GM19035 (cell line): ENCODE results near the gene LDHD.
"Not testable (repeated sequence)": the region's sequence is repeated elsewhere in the genome, so short reads cannot be mapped to it uniquely, and the experiment has no call there.

Experiments
- ATAC-seq: cut with Tn5 transposase; IDR thresholded peaks from one replicate; pipeline ENCODE4 v1.9.1; 2021; ENCODE audit not compliant: unreplicated experiment

Gene LDHD

DNA sequence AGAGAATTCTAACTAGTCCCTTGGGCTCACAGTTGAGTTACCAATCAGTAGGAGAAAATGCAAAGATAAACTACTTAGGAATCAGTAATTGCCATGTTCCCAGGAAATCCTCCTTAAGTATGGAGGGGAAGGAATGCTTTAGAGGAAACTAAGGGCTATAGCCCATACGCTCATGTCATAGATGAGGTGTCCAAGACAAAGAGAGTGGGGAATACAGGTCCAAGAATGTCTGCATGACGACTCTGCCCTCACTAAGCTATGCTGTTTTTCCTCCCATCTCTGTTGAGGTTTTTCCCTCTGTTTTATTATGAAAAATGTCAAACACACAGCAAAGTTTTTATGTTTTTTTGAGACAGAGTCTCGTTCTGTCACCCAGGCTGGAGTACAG, 16.0 kb downstream of the LDHD start:
- ATAC-seq = no peak

DNA sequence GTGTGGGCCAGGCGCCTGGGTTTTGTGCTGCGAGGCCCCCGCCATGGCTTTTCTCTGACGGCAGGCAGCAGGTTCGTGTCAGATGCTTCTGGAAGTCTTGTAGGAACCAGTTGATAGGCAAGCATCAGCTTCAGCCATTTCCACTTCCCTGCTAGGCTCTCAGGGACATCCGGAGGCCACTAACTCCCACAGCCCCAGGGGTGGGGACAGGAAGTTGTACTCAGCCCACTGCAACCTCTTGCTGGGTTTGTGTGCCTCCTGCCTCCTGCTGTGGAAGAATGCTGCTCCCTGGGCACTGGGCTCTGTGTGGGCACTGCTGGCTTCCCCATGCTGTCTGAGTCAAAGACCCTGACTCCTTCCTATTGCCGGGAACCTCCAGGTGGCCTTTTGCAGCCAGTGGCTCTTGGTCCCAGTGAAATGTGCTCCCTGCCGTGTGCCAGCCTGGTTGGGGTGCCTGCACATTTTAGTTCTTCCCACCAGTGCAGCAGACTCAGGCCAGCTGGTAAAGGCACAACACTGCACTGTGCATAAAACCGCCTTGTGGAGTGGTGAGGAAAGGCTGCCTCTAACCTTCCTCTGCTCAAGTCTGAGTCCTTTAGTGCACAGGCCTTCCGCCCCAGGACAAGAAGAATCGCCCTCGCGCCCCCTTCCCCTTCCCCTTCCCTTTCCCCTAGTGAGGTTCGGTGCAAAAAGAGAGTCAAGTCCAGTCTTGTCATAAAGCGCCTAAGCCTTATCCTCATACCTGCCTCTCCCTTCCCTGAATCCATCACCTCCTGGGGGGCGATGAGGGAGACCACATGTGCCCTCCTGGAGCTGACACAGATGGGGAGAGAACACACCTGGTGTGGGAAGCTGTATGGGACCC, 16.6 kb downstream of the LDHD start:
- ATAC-seq = no peak

DNA sequence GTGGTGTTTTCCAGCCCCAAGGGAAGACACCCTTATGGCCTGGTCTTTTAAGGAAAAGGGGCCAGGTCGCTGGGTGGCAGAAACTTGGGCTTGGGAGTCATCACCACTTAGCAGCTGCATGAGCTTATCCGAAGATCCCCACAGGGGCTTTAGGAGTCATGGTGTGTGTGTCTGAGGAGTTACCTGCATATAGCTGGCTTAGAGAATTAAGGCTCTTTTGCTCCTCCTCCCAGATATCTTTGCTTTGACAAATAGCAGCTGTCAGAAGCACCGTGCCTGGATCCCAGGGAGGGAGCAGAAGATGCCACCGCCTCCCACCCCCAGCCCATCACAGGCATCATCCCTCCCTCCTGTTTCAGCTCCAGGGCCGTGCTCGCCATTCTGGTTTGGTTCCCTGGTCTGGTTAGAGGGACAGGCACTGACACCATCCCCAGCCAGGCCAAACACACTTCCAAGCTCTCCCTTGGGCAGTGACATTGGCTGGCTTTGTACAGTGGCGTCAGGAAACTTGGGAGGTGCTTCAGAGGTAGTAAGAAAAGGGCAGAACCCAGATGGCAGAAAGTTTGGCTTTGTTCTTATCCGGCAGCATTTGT, 17.4 kb downstream of the LDHD start:
- no peak for ATAC-seq

DNA sequence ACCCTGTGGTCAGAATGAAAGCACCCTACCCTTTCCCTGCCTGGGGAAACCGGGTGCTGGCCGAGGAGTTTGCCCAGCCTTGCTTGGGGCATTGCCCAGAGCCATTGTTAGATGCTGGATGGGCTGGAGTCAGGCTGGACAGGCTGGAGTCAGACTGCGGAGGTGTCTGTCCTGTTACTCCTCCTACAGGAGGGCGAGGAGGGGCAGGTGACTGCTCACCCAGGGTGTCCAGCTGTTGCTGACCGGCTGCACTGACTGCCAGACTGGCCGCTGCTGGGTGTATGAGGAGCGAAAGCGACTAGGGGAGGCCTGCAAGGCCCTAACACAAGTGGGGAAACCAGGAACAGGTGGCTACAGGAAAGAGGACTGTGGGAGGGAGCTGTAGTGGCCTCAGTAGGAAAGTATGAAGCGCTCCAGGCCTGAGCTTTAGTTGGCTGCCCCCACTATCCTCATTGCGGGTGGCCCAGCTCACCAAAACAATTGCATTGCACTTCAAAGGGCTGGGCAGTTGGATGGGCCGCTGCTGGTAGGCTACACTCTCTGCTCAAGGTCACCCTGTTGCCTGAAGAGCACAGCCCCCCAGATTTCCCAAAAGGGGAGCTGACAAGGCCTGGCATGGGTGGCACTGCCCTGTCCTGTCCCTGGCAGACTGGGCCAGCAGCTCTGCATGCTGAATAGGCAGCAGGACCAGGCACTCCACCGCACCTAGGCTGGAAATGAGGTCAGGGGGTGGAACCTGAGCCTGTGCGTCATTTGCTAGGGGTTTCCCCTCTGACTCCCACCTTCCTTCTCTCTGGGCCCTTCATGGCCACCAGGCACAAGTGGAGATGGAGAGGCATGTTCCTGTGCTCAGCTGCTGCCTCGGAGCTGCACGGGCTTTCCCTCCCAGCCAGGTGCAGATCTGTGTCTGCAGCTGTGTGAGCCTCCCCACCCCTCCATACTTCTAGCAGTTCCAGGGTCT, 18.4 kb downstream of the LDHD start:
- no peak for ATAC-seq

DNA sequence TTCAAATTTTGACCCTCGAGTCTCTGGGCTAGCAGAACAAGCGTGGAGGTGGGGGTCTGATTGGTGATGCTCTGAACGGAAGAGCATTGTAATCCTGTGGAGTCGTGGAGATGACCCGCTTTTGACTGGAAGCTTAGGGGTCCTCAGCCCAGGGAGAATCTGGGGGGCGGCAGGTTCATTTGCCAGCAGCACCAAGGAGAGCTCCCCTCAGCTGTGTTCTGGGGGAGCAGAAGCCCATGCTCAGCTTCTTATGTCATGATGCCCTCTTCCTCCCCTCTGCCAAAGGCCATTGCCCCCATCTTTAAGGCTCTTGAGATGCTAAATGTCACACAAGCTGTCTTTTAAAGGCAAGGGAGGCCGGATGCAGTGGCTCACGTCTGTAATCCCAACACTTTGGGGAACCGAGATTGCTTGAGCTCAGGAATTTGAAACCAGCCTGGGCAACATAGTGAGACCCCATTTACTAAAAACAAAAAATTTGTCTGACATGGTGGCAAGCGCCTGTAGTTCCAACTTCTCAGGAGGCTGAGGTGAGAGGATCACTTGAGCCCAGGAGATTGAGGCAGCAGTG, 19.3 kb downstream of the LDHD start:
- ATAC-seq = no peak

DNA sequence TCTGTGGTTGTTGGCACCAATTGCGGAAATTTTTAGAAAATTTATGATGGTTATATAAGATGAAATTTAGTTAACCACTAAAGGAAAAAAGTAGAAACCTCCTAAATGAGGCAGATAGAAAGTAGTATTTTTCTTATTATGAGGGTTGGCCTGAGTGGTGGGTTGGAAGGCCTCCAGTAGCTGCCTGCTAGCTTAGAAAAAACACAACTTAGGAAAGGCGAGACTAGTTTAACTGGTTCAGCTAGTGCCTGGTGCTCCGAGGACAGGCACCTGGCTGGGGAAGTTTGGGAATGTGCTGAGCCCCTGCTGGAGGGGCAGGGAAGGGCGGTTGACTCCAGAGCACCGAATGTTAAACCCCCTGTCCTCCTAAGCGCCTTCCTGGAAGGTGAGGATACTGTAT, 19.9 kb downstream of the LDHD start:
- ATAC-seq = no peak

DNA sequence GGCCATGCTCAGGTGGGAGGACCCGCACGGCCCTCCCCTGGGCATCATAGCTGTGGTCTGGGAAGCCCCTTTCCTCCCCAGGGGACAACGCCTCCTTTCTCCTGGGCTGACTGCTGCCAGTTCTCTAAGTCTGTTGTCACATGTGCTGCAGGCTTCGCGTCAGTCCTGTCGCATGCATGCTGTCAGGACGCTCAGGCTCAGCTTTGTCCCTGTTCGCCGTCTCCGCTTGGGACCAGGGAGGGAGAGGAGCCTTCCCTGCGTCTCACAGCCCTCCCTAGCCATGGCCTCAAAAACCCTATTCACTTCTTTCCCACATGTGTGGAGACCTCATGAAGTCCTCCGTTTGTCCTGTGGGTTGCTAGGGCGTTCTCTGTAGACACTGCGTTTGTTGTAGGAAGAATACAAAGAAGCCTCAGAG, 21.4 kb downstream of the LDHD start:
- no peak for ATAC-seq

DNA sequence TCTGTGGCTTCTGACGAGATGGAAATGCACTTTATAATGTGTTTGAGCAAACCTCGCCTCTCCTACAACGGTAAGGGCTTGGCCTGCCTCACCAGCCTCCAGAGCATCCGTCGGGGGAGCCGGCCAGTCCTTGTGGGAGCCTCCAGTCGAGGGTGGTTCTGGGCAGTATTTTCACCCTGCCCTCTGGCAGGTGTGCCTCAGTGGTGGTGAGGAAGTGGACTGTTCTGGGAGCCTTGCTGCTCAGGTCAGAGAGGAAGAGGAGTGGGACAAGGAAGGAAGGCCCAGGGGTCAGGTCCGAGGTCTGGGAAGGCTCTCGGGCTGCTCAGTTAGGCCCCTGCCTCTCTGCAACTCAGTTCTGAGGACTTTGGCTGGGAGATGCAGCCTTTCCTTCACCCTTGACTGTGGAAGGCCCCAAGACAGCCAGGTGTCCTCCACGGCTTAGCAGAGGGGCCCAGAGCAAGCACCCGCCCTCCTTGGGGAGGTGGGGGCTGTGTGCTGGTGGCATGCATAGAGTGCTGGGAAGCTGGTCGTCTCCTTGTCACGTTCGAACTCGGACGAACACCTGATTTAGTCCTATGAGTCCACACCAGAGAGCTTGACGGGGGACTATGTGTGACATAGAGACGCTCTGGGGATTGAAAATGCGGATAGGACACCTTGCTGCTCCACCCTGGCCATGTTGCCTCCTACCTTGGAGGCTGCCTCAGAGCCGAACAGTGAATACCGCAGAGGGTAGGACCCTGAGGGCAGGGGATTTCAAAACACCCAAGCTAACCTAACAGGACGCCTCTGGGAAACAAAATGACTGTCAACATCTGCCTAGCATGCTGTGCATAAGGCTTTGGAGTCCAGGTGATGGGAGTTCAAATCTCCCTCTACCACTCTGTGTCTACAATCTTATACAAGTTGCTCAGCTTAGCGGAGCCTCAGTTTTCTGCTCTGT, 22.7 kb downstream of the LDHD start:
- ATAC-seq = no peak

DNA sequence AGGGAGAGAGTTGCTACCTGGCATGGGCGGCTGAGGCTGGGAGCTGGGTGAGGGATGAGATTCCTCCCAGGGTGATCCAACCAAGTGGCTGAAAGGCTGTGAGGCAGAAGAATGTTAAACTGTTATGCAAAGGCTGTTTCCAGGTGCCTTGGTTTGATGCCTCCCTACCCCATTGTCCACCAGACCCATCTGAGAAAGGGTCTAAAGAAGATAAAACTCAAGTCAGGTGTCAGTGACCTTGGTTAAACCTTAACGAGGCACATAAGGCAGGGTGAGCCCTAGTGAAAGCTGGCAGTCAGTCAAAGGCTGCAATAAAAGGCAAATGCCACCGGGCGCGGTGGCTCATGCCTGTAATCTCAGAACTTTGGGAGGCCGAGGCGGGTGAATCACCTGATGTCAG, 23.8 kb downstream of the LDHD start:
- ATAC-seq = no peak

DNA sequence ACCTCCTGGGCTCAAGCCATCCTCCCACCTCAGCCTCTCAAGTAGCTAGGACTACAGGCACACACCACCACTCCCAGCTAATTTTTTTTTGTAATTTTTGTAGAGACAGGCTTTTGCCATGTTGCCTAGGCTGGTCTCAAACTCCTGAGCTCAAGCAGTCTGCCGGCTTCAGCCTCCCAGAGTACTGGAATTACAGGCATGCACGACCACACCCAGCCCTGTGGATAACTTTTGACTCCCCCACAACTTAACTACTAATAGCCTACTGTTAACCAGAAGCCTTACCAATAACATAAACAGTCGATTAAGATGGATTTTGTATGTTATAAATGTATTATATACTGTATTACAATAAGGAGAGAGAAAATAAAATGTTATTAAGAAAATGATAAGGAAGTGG, 25.0 kb downstream of the LDHD start:
- not testable (repeated sequence) for ATAC-seq

DNA sequence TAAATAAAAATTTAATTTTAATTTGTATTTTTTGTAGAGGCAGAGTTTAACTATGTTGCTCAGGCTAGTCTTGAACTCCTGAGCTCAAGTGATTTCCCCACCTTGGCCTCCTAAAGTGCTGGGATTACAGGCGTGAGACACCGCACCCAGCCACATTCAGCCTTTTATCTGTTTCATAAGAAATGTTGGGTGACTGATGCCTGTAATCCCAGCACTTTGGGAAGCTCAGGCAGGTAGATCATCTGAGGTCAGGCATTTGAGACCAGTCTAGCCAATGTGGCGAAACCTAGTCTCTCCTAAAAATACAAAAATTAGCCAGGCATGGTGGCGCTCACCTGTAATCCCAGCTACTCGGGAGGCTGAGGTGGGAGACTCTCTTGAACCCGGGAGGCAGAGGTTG, 25.7 kb downstream of the LDHD start:
- ATAC-seq = not testable (repeated sequence)

DNA sequence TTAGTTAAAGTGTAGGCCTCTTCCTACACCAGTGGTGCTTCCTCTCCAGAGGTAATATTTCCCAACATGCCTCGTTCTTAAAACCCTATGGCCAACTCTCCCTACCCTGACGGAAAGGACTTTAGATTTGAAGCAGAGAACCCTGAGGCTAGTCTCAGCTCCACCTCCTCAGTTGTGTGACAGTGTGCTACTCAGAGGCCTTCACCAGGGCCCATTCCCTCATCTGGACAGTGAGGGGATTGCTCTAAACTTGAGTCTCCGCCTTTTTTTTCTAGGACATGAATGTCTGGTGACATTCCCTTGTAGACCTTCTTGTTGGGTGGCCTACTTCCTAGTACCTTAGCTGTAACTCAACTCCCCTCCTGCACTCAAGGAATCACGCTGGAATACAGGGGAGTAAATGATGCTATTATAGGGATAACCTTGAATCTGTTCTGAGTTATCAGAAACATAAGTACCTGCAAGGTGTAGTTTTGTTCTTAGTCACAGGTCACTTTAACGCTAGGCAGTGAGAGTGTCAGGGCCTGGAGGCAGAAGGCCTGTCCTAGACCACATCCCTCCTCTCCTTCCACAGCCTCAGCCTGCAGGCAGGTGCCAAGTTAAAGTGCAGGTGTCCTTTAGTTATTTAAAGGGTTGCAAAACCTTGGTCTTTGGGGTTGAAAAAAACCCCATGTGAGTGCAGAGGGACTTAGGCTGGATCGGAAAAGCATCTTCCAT, 26.9 kb downstream of the LDHD start:
- no peak for ATAC-seq

DNA sequence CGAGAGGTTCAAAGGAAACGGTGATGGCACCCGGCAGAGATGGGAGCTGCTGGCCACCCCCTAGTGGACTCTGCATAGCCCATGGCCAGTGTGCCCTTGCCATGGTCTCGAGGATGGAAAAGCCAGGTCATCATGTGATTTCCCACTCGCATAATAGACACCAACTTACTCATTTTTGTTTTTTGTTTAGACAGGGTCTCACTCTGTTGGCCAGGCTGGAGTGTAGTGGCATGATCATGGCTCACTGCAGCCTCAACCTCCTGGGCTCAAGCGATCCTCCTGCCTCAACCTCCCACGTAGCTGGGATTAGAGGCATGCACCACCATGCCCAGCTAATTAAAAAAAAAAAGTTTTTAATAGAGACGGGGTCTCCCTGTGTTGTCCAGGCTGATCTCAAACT, 27.6 kb downstream of the LDHD start:
- ATAC-seq = no peak

DNA sequence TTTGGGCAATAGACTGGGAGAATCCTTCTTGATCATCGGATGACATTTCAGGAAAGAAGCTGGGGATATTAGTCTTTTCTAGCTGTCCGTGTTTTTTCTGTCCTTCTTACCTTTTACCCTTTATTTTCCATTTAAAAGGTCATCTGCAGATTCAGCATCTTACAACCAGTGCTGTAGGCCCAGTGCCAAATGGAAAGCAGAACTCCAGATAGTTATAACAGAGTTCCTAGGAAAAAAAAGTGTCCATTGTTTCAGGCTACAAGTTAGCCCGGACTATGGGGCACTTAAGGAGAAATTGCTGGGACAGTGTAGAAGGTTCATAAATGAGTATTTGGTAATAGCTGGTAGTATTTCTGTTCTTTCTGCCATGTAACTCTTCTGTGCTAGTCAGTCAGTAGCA, 28.4 kb downstream of the LDHD start:
- ATAC-seq = no peak

DNA sequence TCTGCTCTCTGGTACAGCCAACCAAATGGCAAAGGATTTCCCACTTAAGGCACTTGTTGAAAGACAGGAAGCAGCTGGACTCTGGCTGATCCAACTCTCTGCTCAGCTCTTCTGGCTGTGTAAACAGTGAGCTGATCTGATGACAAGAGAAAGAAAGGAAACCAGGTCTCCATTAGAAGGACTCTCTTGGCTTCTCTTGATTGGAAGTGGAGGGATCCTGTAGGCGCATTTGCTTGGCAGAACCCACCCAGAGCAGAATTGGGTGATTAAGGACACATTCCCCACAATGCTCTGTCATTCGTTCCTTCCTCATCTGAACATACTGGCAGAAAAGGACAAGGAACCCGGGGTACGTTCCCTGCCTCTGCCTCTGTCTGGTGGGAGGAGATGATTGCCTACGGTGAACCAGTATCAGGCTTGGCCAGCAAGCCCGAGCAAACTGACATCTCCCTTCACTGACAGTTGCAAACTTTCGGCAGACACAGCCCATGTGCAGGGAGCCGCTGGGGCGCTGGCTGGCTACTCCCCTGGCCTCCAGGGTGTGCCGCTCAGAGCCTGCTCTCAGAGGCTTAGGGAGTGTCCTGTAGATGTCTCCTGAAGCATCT, 29.1 kb downstream of the LDHD start:
- no peak for ATAC-seq

DNA sequence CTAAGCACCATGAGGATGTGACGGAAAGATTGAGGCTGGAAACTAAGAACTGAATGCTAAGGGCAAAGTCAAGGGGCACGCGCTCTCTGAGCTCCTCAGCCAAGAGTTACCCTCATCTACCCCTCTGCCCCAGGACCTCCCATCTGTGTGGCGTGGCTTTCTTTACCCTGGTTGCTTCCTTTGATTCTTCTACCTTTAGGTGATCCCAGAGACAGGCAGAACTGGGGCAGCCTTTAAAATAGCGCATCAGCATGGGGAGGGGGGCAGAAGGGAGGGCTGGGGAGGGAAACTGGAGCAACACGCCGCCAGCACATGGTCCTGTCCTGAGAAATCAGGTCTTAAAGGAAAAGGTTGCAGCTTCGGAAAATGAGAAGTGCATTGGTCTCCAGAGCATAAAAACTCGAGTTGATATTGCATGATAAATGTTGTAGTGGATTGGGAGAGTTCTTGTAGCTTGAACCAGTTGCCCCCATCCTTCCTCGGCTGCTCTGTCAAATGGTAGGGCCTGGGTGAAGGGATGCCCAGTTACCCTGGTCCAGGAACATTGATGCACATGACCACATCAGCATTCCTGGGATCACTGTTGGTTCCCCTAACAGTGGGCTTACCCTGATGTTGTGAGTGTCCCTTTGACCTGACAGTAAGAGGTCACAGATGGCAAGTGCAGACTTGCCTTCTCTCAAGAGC, 29.7 kb downstream of the LDHD start:
- ATAC-seq = no peak

DNA sequence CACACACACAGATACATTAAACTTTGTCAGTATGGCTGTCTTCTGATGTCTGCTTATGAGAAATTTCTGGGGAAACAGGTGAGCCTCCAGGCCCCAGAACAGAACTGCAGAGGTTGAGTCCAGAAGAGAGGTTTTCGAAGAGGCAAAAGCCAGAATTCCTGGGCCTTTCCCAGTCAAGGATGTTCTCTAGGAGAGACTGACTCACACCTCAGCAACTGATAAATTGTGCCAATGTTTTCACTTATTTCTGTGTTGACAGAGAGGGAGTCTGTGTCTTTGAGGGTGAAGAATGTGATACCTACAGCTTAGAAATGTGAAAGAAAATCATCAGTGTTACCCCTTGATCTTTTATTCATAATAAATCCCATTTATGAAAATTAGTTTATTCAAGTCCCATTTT, 30.3 kb downstream of the LDHD start:
- ATAC-seq = no peak

DNA sequence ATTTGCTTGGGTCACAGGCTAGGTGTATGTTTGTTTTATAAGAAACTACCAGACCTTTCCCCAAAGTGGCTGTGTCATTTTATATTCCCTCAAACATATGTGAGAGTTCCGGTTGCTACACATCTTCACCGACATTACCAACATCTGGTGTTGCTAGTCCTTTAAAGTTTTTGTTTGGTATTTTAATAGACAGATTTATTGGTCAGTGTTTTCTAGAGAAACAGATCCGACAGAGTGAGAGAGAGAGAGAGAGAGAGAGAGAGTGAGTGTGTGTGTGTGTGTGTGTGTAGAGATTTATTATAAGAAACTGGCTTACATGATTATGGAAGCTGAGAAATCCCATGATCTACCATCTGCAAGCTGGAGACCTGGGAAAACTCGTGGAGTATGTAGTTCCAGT, 31.0 kb downstream of the LDHD start:
- no peak for ATAC-seq

DNA sequence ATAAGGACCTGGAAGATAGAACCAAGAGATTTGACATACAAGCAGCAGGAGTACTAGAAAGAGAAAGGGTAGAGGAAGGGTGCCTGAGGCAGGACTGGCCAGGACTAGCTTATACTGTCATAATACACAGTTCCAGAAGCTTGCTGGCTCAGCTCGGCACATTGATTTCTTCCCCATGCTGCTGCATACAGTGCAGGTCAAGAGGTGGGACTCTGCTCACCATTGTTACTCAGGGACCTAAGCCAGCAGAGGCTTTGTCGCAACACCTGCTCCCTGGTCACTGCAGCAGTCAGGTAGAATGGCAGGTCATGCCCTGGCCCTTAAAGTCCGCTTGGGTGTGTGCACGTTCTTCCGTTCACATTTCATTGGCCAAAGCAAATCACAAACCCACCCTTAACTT, 32.8 kb downstream of the LDHD start:
- no peak for ATAC-seq
